GM12878 (cell line): ENCODE data around the gene GBX1. TPM values are rescaled to one million over a fixed set of nuclear protein-coding genes. Genes with fewer than 3 reads are reported as not detected.

ENCODE experiments used
- ATAC-seq: fragments of 200-7000 bp; cut with Tn5 transposase; 3 replicates; pipeline ENCODE4 v1.9.1; 2020; ENCODE audit warnings: mild to moderate bottlenecking, moderate library complexity
- BruUV-seq: library from RNA; stranded (reverse); fragments of 400-500 nt; replicated peaks from 2 replicates; lab custom pipeline; 2021; lab: Mats Ljungman, UMichigan
- CTCF ChIA-PET: fragments of 300-600 bp; sonication (Branson Sonifier 250); formaldehyde crosslinking; extraction: SDS; loops from one replicate; lab custom pipeline; 2021; ENCODE audit warnings: inconsistent platforms; lab: Yijun Ruan, JAX
- POLR2A ChIA-PET: fragments of 350-600 bp; formaldehyde crosslinking; extraction: SDS; loops from one replicate; lab custom pipeline; 2021; ENCODE audit warnings: inconsistent platforms; lab: Charles Lee
- RAD21 ChIA-PET: fragments of 300-600 bp; sonication (Branson Sonifier 250); formaldehyde crosslinking; loops from one replicate; lab custom pipeline; 2023; ENCODE audit warnings: antibody characterized with exemption; ENCODE audit not compliant: unreplicated experiment; lab: Charles Lee
- SMC1A ChIA-PET: fragments of 300-600 bp; sonication (Branson Sonifier 250); formaldehyde crosslinking; loops from one replicate; lab custom pipeline; 2023; ENCODE audit not compliant: unreplicated experiment, uncharacterized antibody; lab: Charles Lee
- DNase-seq: peaks from one replicate; pipeline ENCODE4 v3.0.0-alpha.2; 2011; ENCODE audit warnings: low read depth, low spot score
- FAIRE-seq: peaks from 3 replicates; lab custom pipeline; 2011; peaks lifted over from hg19 to GRCh38; lab: Jason Lieb, UNC
- H2AFZ ChIP-seq: 2 replicates; pipeline ENCODE4 v1.6.0; 2011; ENCODE audit warnings: low read depth, low read length, control low read depth; ENCODE audit not compliant: control insufficient read depth
- H3K27ac ChIP-seq: 2 replicates; pipeline ENCODE4 v1.5.1; 2011; ENCODE audit warnings: control low read depth; ENCODE audit not compliant: control insufficient read depth, insufficient read depth
- H3K27me3 ChIP-seq, 2 experiments: replicated peaks in 1 of 2; 2 replicates each; pipeline versions ENCODE4 v1.6.0 to v1.6.1; 2011; ENCODE audit warnings: low read length in 1 of 2; ENCODE audit not compliant: control insufficient read depth in 2 of 2, insufficient read depth in 2 of 2
- H3K36me3 ChIP-seq, 2 experiments: 2 replicates each; pipeline ENCODE4 v1.5.1; 2011; ENCODE audit warnings: low read length in 1 of 2; ENCODE audit not compliant: control insufficient read depth in 2 of 2, insufficient read depth in 2 of 2
- H3K4me1 ChIP-seq: 2 replicates; pipeline ENCODE4 v1.6.1; 2011; ENCODE audit warnings: mild to moderate bottlenecking, low read length, moderate library complexity, mixed read lengths; ENCODE audit not compliant: control insufficient read depth, insufficient read depth
- H3K4me2 ChIP-seq: 2 replicates; pipeline ENCODE4 v1.6.0; 2011; ENCODE audit warnings: control low read depth; ENCODE audit not compliant: control insufficient read depth, insufficient read depth
- H3K4me3 ChIP-seq: fragments of 200-600 bp; sonication (generic); 2 replicates; pipeline ENCODE4 v1.5.1; 2016
- H3K79me2 ChIP-seq: 2 replicates; pipeline ENCODE4 v1.6.0; 2011; ENCODE audit warnings: low read length; ENCODE audit not compliant: control insufficient read depth, insufficient read depth
- H3K9ac ChIP-seq: 2 replicates; pipeline ENCODE4 v1.8.0; 2011; ENCODE audit warnings: low read length, control low read depth, mixed read lengths; ENCODE audit not compliant: control insufficient read depth, insufficient read depth
- H3K9me3 ChIP-seq: replicated peaks from 3 replicates; pipeline ENCODE4 v1.5.1; 2011; ENCODE audit warnings: mild to moderate bottlenecking, low read length; ENCODE audit not compliant: control insufficient read depth, insufficient read depth
- H4K20me1 ChIP-seq: 2 replicates; pipeline ENCODE4 v1.6.0; 2011; ENCODE audit not compliant: control insufficient read depth, insufficient read depth
- BHLHE40 ChIP-seq, 2 experiments: fragments of 450-650 bp in 1 of 2; IDR thresholded peaks; 2 replicates each; pipeline ENCODE4 v1.6.1; 2011 to 2017; ENCODE audit warnings: low read depth in 2 of 2, borderline replicate concordance in 1 of 2, improper control_type of control experiment in 1 of 2, low read length in 1 of 2, mild to moderate bottlenecking in 1 of 2
- JUNB ChIP-seq: IDR thresholded peaks from 2 replicates; pipeline ENCODE4 v1.6.1; 2016; ENCODE audit warnings: antibody characterized with exemption, mild to moderate bottlenecking
- KLF5 ChIP-seq: fragments of 450-650 bp; IDR thresholded peaks from 2 replicates; pipeline ENCODE4 v1.6.1; 2014; ENCODE audit warnings: mild to moderate bottlenecking; ENCODE audit not compliant: partially characterized antibody
- LARP7 ChIP-seq: fragments of 450-650 bp; IDR thresholded peaks from 2 replicates; pipeline ENCODE4 v1.6.1; 2017; ENCODE audit warnings: mild to moderate bottlenecking
- MYB ChIP-seq: fragments of 150-350 bp; IDR thresholded peaks from 2 replicates; pipeline ENCODE4 v1.6.1; 2014; ENCODE audit warnings: mild to moderate bottlenecking, low read depth, low read length, borderline replicate concordance
- POU2F2 ChIP-seq: IDR thresholded peaks from 3 replicates; pipeline ENCODE4 v1.6.1; 2011; ENCODE audit warnings: low read depth, mild to moderate bottlenecking, low read length, borderline replicate concordance
- SREBF2 ChIP-seq: IDR thresholded peaks from 2 replicates; pipeline ENCODE4 v1.6.1; 2012; ENCODE audit warnings: mild to moderate bottlenecking, low read length
- TCF12 ChIP-seq: IDR thresholded peaks from 2 replicates; pipeline ENCODE4 v1.6.1; 2011; ENCODE audit warnings: low read depth, mild to moderate bottlenecking, low read length
- whole genome bisulfite sequencing: methylation state at CpG from one replicate; pipeline ENCODE4 v1.1.6; 2016; ENCODE audit warnings: low lambda C conversion rate; ENCODE audit not compliant: insufficient replicate concordance, insufficient coverage; ENCODE audit errors: missing lambda C conversion rate; 5-methylcytosine and 5-hydroxymethylcytosine counted together
- in situ Hi-C: fragments of 300-500 bp; cut with MboI; formaldehyde crosslinking; loops from 9 replicates; pipeline ENCODE4 v1.14.3; 2018; ENCODE audit warnings: mixed read lengths
- intact Hi-C: fragments of 100-400 bp; cut with micrococcal nuclease; formaldehyde crosslinking; loops from one replicate; pipeline ENCODE4 v1.14.2; 2022; ENCODE audit not compliant: unreplicated experiment
- polyA plus RNA-seq, 11 experiments: library from polyadenylated mRNA; depleted of rRNA in 4 of 11; unstranded in 6 of 11; stranded (reverse) in 5 of 11; fragments of >200 nt; fragmentation: Nextera tagmentation in 4 of 11; fragmentation: Illumina TruSeq in 1 of 11; extraction: Ambion mirVana in 4 of 11; extraction: Trizol in 1 of 11; gene quantifications; 1 replicate in 1 of 11; 2 replicates in 10 of 11; pipeline versions ENCODE4 v1.2.1 to v1.2.3, GENCODE V29; 2011 to 2016; ENCODE audit warnings: inconsistent platforms in 2 of 11, missing spikeins in 2 of 11, low read depth in 1 of 11
- total RNA-seq, 4 experiments: library from RNA; depleted of rRNA in 3 of 4; stranded (reverse); fragments of >200 nt in 3 of 4; fragmentation: Illumina TruSeq in 1 of 4; extraction: Trizol in 1 of 4; gene quantifications; 2 replicates each; pipeline versions ENCODE4 v1.2.1 to v1.2.3, GENCODE V29; 2013 to 2021
- TF ChIP-seq, protein P1 (sequence below): fragments of 450-650 bp; IDR thresholded peaks from 2 replicates; pipeline ENCODE4 v1.6.1; 2017; ENCODE audit warnings: mild to moderate bottlenecking, low read depth, inconsistent platforms; ENCODE audit not compliant: poor library complexity, severe bottlenecking
- TF ChIP-seq, protein P2 (sequence below): IDR thresholded peaks from 2 replicates; pipeline ENCODE4 v1.6.1; 2011; ENCODE audit warnings: borderline replicate concordance, low read depth, mild to moderate bottlenecking, moderate library complexity, mixed read lengths, low read length; ENCODE audit not compliant: insufficient read depth; ENCODE audit errors: extremely low read length

The GBX1 gene
- total and polyA plus RNA-seq, 10 of the 15 experiments (the other 5 are each of a cell fraction or from before 2014, with no cell fraction given) = not detected

DNA sequence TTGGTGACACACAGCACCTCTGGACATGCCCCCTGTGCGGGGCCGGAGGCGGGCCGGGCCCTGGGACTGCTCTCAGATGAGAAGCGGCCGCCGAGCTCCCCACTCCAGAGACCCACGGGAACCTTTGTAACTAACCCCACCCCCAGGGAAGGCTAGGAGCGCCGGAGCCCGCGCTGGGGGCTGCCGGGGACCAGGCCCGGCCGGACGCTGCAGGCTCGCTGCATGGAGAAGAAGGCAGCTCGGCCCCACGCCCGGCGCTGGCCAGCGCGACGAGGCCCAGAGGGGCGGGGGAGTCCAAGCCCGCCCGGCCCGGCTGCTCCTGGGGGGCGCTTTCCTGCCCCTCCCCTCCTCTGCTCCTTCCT is 44.7 kb downstream of the GBX1 start:
- POLR2A ChIA-PET = no interaction called here
- no peak for FAIRE-seq
- no peak overlapping the region for H2AFZ ChIP-seq
- DNase-seq = no peak
- SMC1A ChIA-PET = no interaction called here
- CTCF ChIA-PET = interaction anchor here (3.5 kb wide), 1 partner anchor 122 kb away, joined by 41 read pairs; no protein-coding TSS in a partner anchor
- TF ChIP-seq BHLHE40 (IDR thresholded peaks at IDR 0.05; ENCODE audit: borderline replicate concordance in 1 of 2, low read depth in 2 of 2, low read length in 1 of 2) (no peak), POU2F2 (no peak), SREBF2 (no peak), TCF12 (no peak), LARP7 (no peak), MYB (no peak), JUNB (no peak), KLF5 (no peak)
- TF ChIP-seq, protein P1, sequence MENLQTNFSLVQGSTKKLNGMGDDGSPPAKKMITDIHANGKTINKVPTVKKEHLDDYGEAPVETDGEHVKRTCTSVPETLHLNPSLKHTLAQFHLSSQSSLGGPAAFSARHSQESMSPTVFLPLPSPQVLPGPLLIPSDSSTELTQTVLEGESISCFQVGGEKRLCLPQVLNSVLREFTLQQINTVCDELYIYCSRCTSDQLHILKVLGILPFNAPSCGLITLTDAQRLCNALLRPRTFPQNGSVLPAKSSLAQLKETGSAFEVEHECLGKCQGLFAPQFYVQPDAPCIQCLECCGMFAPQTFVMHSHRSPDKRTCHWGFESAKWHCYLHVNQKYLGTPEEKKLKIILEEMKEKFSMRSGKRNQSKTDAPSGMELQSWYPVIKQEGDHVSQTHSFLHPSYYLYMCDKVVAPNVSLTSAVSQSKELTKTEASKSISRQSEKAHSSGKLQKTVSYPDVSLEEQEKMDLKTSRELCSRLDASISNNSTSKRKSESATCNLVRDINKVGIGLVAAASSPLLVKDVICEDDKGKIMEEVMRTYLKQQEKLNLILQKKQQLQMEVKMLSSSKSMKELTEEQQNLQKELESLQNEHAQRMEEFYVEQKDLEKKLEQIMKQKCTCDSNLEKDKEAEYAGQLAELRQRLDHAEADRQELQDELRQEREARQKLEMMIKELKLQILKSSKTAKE = no peak
- TF ChIP-seq, protein P2, sequence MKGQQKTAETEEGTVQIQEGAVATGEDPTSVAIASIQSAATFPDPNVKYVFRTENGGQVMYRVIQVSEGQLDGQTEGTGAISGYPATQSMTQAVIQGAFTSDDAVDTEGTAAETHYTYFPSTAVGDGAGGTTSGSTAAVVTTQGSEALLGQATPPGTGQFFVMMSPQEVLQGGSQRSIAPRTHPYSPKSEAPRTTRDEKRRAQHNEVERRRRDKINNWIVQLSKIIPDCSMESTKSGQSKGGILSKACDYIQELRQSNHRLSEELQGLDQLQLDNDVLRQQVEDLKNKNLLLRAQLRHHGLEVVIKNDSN = no peak
- peaks cover 9 to 23% of the 10 kb centered on the region in 2 experiments; a peak in 3 of 4 replicates for H3K36me3 ChIP-seq
- in situ Hi-C loops = no loop called here
- 96% methylated on average over 25 of the region's 29 CpGs for WGBS
- no peak overlapping the region for H3K4me2 ChIP-seq
- H3K9ac ChIP-seq = no peak overlapping the region
- RAD21 ChIA-PET = no interaction called here
- no peaks in the 10 kb centered on the region for H3K27me3 ChIP-seq
- intact Hi-C loops = no loop called here
- no peaks in the 10 kb centered on the region for H3K79me2 ChIP-seq
- H3K4me3 ChIP-seq = no peak overlapping the region
- H3K4me1 ChIP-seq = no peaks in the 10 kb centered on the region
- H3K27ac ChIP-seq = no peak overlapping the region
- H3K9me3 ChIP-seq = no peaks in the 10 kb centered on the region
- BruUV-seq = no TSS peak
- H4K20me1 ChIP-seq = no peaks in the 10 kb centered on the region
- no peak for ATAC-seq
